Neural progenitor cell (in vitro differentiated cells): ENCODE measurements around the gene ALK. TPM values are rescaled to one million over a fixed set of nuclear protein-coding genes. Genes with fewer than 3 reads are reported as not detected.

Experiments used
- DNase-seq: peaks from one replicate; pipeline ENCODE4 v3.0.0-alpha.2; 2016; ENCODE audit warnings: low spot score
- H2AFZ ChIP-seq: fragments of 200-600 bp; sonication (generic); replicated peaks from 2 replicates; pipeline ENCODE4 v1.6.1; 2016; ENCODE audit warnings: antibody characterized with exemption
- H3F3A ChIP-seq: fragments of 200-600 bp; sonication (generic); 2 replicates; pipeline ENCODE4 v1.6.1; 2016; ENCODE audit warnings: antibody characterized with exemption, low read depth
- H3K27ac ChIP-seq: fragments of 200-600 bp; sonication (generic); 2 replicates; pipeline ENCODE4 v1.5.1; 2016; ENCODE audit warnings: mild to moderate bottlenecking
- H3K27me3 ChIP-seq: fragments of 200-600 bp; sonication (generic); 2 replicates; pipeline ENCODE4 v1.6.1; 2016; ENCODE audit warnings: mild to moderate bottlenecking, moderate library complexity
- H3K36me3 ChIP-seq: fragments of 200-600 bp; sonication (generic); 2 replicates; pipeline ENCODE4 v1.5.1; 2016
- H3K4me1 ChIP-seq: fragments of 200-600 bp; sonication (generic); 2 replicates; pipeline ENCODE4 v1.6.1; 2016; ENCODE audit warnings: mixed run types
- H3K4me2 ChIP-seq: fragments of 200-600 bp; sonication (generic); 2 replicates; pipeline ENCODE4 v1.6.1; 2016
- H3K4me3 ChIP-seq: fragments of 200-600 bp; sonication (generic); 2 replicates; pipeline ENCODE4 v1.5.1; 2016
- H3K79me2 ChIP-seq: fragments of 200-600 bp; sonication (generic); 2 replicates; pipeline ENCODE4 v1.6.1; 2016; ENCODE audit warnings: low read depth
- H3K9ac ChIP-seq: fragments of 200-600 bp; sonication (generic); 2 replicates; pipeline ENCODE4 v1.6.1; 2016
- H3K9me3 ChIP-seq: fragments of 200-600 bp; sonication (generic); 2 replicates; pipeline ENCODE4 v1.5.1; 2016; ENCODE audit warnings: low read depth
- H4K20me1 ChIP-seq: fragments of 200-600 bp; sonication (generic); 2 replicates; pipeline ENCODE4 v1.6.1; 2016; ENCODE audit warnings: low read depth
- H3K27ac Mint-ChIP-seq: 3 replicates; pipeline ENCODE4 v1.8.0; 2021; ENCODE audit warnings: mixed read lengths
- H3K27me3 Mint-ChIP-seq: 2 replicates; pipeline ENCODE4 v1.8.0; 2022; ENCODE audit warnings: low read depth, mild to moderate bottlenecking, inconsistent platforms, moderate library complexity, mixed read lengths; ENCODE audit not compliant: insufficient read depth
- H3K36me3 Mint-ChIP-seq: 3 replicates; pipeline ENCODE4 v1.8.0; 2021; ENCODE audit warnings: mixed read lengths
- H3K4me1 Mint-ChIP-seq: 3 replicates; pipeline ENCODE4 v1.8.0; 2021; ENCODE audit warnings: mixed read lengths
- H3K4me3 Mint-ChIP-seq: 3 replicates; pipeline ENCODE4 v1.8.0; 2021; ENCODE audit warnings: mild to moderate bottlenecking, moderate library complexity, mixed read lengths
- H3K9me3 Mint-ChIP-seq: 3 replicates; pipeline ENCODE4 v1.8.0; 2020; ENCODE audit warnings: mixed read lengths
- CTCF ChIP-seq: fragments of 200-600 bp; sonication (generic); IDR thresholded peaks from 2 replicates; pipeline ENCODE4 v1.5.1; 2017; ENCODE audit warnings: antibody characterized with exemption, mild to moderate bottlenecking
- EZH2 ChIP-seq: fragments of 200-600 bp; sonication (generic); IDR thresholded peaks from 2 replicates; pipeline ENCODE4 v1.6.1; 2017; ENCODE audit warnings: antibody characterized with exemption, mild to moderate bottlenecking, moderate library complexity
- EZH2phosphoT487 ChIP-seq: fragments of 200-600 bp; sonication (generic); IDR thresholded peaks from 2 replicates; pipeline ENCODE4 v1.6.1; 2017; ENCODE audit warnings: antibody characterized with exemption
- total RNA-seq: library from RNA; depleted of rRNA; stranded (reverse); fragments of >200 nt; gene quantifications from 2 replicates; pipeline ENCODE4 v1.2.3, GENCODE V29; 2015; ENCODE audit warnings: low replicate concordance

ALK gene
- total RNA-seq, 1 donor from 2014 or later, result not detected

- peaks cover 5% of the 10 kb centered on the region for H3K27me3 Mint-ChIP-seq
- Histone ChIP-seq H3K9me3 (no peaks in the 10 kb centered on the region), H2AFZ (no peak overlapping the region), H3K79me2 (no peaks in the 10 kb centered on the region), H3K27me3 (no peaks in the 10 kb centered on the region), H3K9ac (no peak overlapping the region), H3K36me3 (no peaks in the 10 kb centered on the region), H3K27ac (no peak overlapping the region), H3K4me1 (peaks cover 8% of the 10 kb centered on the region), H4K20me1 (no peaks in the 10 kb centered on the region), H3K4me3 (no peak overlapping the region), H3K4me2 (no peak overlapping the region), H3F3A (no peaks in the 10 kb centered on the region)
- no peak overlapping the region for H3K4me3 Mint-ChIP-seq
- no peak overlapping the region for H3K27ac Mint-ChIP-seq
- peaks cover 2% of the 10 kb centered on the region for H3K9me3 Mint-ChIP-seq
- TF ChIP-seq CTCF, result no peak
- TF ChIP-seq EZH2phosphoT487, result no peak
- TF ChIP-seq EZH2, result no peak
- peaks cover under 1% of the 10 kb centered on the region for H3K36me3 Mint-ChIP-seq
- no peak for DNase-seq
- peaks cover 24% of the 10 kb centered on the region for H3K4me1 Mint-ChIP-seq
Observed at GRCh38 chr2:29405266-29405665, 516.1 kb downstream of the ALK start.

GRCh38 chr2:29401994-29402393 lies 519.4 kb downstream of the ALK start:
- Mint-ChIP-seq H3K4me3 (no peak overlapping the region), H3K27ac (peak overlapping the region; percentile 14), H3K9me3 (no peaks in the 10 kb centered on the region), H3K36me3 (no peaks in the 10 kb centered on the region), H3K4me1 (peaks cover 43% of the 10 kb centered on the region), H3K27me3 (no peaks in the 10 kb centered on the region)
- H3K9ac ChIP-seq, result no peak overlapping the region
- H3K36me3 ChIP-seq, result no peaks in the 10 kb centered on the region
- no peaks in the 10 kb centered on the region for H3K27me3 ChIP-seq
- no peaks in the 10 kb centered on the region for H3F3A ChIP-seq
- H3K9me3 ChIP-seq, result no peaks in the 10 kb centered on the region
- no peak overlapping the region for H3K4me3 ChIP-seq
- no peak overlapping the region for H3K27ac ChIP-seq
- no peaks in the 10 kb centered on the region for H3K79me2 ChIP-seq
- TF ChIP-seq EZH2 (no peak), EZH2phosphoT487 (no peak), CTCF (no peak)
- no peak for DNase-seq
- H4K20me1 ChIP-seq, result no peaks in the 10 kb centered on the region
- H3K4me1 ChIP-seq, result peaks cover 8% of the 10 kb centered on the region
- no peak overlapping the region for H2AFZ ChIP-seq
- no peak overlapping the region for H3K4me2 ChIP-seq

- Histone ChIP-seq H3K27me3 (no peaks in the 10 kb centered on the region), H2AFZ (no peak overlapping the region), H3K36me3 (no peaks in the 10 kb centered on the region), H3K4me1 (peaks cover 8% of the 10 kb centered on the region), H3K4me3 (no peak overlapping the region), H3K9me3 (no peaks in the 10 kb centered on the region), H3F3A (no peaks in the 10 kb centered on the region), H3K27ac (no peak overlapping the region), H3K9ac (no peak overlapping the region), H4K20me1 (no peaks in the 10 kb centered on the region), H3K79me2 (no peaks in the 10 kb centered on the region), H3K4me2 (no peak overlapping the region)
- Mint-ChIP-seq H3K9me3 (no peaks in the 10 kb centered on the region), H3K36me3 (no peaks in the 10 kb centered on the region), H3K4me1 (peaks cover 43% of the 10 kb centered on the region), H3K27ac (peak overlapping the region; percentile 2), H3K27me3 (no peaks in the 10 kb centered on the region), H3K4me3 (no peak overlapping the region)
- DNase-seq, result no peak
- TF ChIP-seq EZH2, result no peak
- TF ChIP-seq EZH2phosphoT487, result no peak
- no peak for TF ChIP-seq CTCF
Observed at GRCh38 chr2:29400930-29401653, 520.3 kb downstream of the ALK start.
